ENCODE measurements around the gene IPO7. TPM values are rescaled to one million over a fixed set of nuclear protein-coding genes. Genes with fewer than 3 reads are reported as not detected.

Gene IPO7
- total and polyA plus RNA-seq, 2 of the 13 experiments (the other 11 are each of a cell fraction or from before 2014, with no cell fraction given), result 59.4 to 98.4 TPM

DNA sequence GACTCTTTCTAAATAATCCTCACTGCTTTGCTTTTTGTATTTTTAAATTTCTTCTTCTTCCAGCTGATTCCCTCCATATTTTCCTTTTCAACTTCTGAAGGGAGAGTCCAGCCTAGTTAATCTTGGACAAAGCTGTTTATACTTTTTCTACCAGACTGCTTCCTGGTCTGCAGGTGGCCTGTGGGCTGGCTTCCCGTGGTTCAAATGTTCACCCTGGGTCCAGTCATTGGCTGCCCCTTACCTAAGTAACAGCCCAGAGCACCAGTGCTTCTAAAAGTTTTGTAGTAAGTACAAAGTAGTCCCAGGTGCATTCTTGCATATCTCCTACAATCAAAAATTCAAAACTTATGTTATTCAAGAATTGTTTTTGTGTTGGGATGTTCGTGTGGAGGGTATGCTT, 95.4 kb downstream of the IPO7 start (continued):
- TF ChIP-seq, protein P1, sequence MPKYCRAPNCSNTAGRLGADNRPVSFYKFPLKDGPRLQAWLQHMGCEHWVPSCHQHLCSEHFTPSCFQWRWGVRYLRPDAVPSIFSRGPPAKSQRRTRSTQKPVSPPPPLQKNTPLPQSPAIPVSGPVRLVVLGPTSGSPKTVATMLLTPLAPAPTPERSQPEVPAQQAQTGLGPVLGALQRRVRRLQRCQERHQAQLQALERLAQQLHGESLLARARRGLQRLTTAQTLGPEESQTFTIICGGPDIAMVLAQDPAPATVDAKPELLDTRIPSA (CRISPR knock-in tag; IDR thresholded peaks at IDR 0.05; ENCODE audit: borderline replicate concordance), result no peak
- TF ChIP-seq NFKB2 (CRISPR knock-in tag; IDR thresholded peaks at IDR 0.05; ENCODE audit: borderline replicate concordance), result no peak
- TF ChIP-seq PCBP2 (optimal IDR thresholded peaks at IDR 0.05; ENCODE audit: low read depth, low read length, poor library complexity, severe bottlenecking), result no peak
- TF ChIP-seq ATF1 (CRISPR knock-in tag; IDR thresholded peaks at IDR 0.05), result no peak

DNA sequence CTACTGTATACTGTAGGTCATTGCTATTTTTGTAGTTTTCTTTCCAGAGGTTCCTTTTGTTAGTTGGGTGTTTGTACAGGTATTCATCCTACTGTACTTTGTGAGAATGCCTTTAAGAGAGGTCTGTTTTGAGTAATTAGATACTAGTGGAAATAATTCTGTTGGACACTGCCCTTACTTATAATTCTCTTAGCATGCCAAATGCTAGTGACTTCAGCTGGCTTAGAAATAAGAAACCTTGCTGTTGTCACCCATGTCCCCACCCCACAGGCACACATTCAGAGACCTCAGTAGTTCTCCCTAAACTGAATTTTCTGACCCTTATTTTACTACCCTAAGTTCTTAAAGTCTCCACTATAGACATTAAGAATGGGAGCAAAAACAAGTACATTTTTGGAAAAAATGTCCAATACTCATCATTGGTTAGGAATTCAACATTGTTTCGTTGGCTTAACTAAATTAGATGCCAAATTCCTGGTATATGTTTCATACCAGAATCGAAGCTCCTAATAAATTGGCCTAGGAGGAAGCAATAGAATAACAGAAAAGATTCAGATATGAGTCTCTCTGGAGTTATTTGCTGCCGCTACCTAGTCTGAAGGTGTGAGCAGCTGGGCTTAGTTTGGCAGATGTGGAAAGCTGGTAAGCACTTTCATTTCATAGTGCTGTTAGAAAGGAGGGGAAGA, 104.8 kb downstream of the IPO7 start:
- Histone ChIP-seq H3K4me3 (replicated peaks in 1 of 3; ENCODE audit: insufficient read depth in 1 of 3, low read depth in 2 of 3, low read length in 3 of 3) (no peak overlapping the region), H3K27me3 (ENCODE audit: control insufficient read depth in 1 of 2, insufficient read depth in 2 of 2, low read length in 2 of 2) (no peaks in the 10 kb centered on the region), H2AFZ (ENCODE audit: low read length) (no peak overlapping the region), H4K20me1 (ENCODE audit: insufficient read depth, low read length) (no peaks in the 10 kb centered on the region), H3K27ac (ENCODE audit: extremely low read length, insufficient read depth, low read length) (no peak overlapping the region), H3K4me2 (ENCODE audit: low read depth, low read length) (no peak overlapping the region), H3K9ac (ENCODE audit: insufficient read depth, low read depth, low read length) (no peak overlapping the region), H3K4me1 (ENCODE audit: insufficient read depth, low read length) (no peaks in the 10 kb centered on the region), H3K9me3 (ENCODE audit: low read length) (no peaks in the 10 kb centered on the region), H3K79me2 (ENCODE audit: insufficient read depth, low read length) (no peaks in the 10 kb centered on the region), H3K36me3 (replicated peaks in 1 of 2; ENCODE audit: control insufficient read depth in 1 of 2, insufficient read depth in 2 of 2, low read length in 2 of 2) (peaks cover 6 to 22% of the 10 kb centered on the region in 2 experiments; a peak in 4 of 5 replicates)
- no peak for ATAC-seq
- BruUV-seq (replicated peaks), result TSS peak; percentile 32
- TF ChIP-seq SP5 (CRISPR knock-in tag; IDR thresholded peaks at IDR 0.05; ENCODE audit: borderline replicate concordance, low read depth) (no peak), NFIC (IDR thresholded peaks at IDR 0.05; ENCODE audit: low read length) (no peak), NR2F1 (CRISPR knock-in tag; IDR thresholded peaks at IDR 0.05) (no peak), ZMYM2 (CRISPR knock-in tag; IDR thresholded peaks at IDR 0.05) (no peak), ZNF616 (CRISPR knock-in tag; IDR thresholded peaks at IDR 0.05; ENCODE audit: low read depth) (no peak), EEA1 (CRISPR knock-in tag; IDR thresholded peaks at IDR 0.05; ENCODE audit: borderline replicate concordance) (no peak), TBL1XR1 (IDR thresholded peaks at IDR 0.05; ENCODE audit: borderline replicate concordance, low read length, partially characterized antibody) (no peak), AKAP8 (CRISPR knock-in tag; IDR thresholded peaks at IDR 0.05) (no peak), PRPF4 (IDR thresholded peaks at IDR 0.05; ENCODE audit: low read depth, low read length, poor library complexity, severe bottlenecking) (no peak)
- 95% methylated on average over 3 of the region's 3 CpGs for WGBS (ENCODE audit: low lambda C conversion rate)
- CTCF ChIA-PET (ENCODE audit: low intra/inter-chr PET ratio, low total read pairs), result no interaction called here
- no peak for DNase-seq (ENCODE audit: low spot score)
- POLR2A ChIA-PET, result interaction anchor here (0.6 kb wide), 1 partner anchor 817 kb away, joined by 5 read pairs; no protein-coding TSS in a partner anchor
- intact Hi-C loops (cut with micrococcal nuclease; ENCODE audit: unreplicated experiment) (no loop called here), in situ Hi-C loops (cut with HindIII; ENCODE audit: extremely low pct_ligation_motif_present, low pct_unique_long_range_greater_than_20kb) (loop anchor here (25.0 kb wide), 1 partner anchor 327 kb away; no protein-coding TSS in a partner anchor)
- FAIRE-seq, result no peak

All from HepG2 (cell line).